Measurements from ENCODE around the gene CELA1. TPM values are rescaled to one million over a fixed set of nuclear protein-coding genes. Genes with fewer than 3 reads are reported as not detected.
A peak's percentile ranks its signal among the peaks of the same experiment; 100 is the strongest.
"Not testable (repeated sequence)": the region's sequence is repeated elsewhere in the genome, so short reads cannot be mapped to it uniquely, and the experiment has no call there.

The CELA1 gene
- total and polyA plus RNA-seq, 8 donors: not detected

DNA sequence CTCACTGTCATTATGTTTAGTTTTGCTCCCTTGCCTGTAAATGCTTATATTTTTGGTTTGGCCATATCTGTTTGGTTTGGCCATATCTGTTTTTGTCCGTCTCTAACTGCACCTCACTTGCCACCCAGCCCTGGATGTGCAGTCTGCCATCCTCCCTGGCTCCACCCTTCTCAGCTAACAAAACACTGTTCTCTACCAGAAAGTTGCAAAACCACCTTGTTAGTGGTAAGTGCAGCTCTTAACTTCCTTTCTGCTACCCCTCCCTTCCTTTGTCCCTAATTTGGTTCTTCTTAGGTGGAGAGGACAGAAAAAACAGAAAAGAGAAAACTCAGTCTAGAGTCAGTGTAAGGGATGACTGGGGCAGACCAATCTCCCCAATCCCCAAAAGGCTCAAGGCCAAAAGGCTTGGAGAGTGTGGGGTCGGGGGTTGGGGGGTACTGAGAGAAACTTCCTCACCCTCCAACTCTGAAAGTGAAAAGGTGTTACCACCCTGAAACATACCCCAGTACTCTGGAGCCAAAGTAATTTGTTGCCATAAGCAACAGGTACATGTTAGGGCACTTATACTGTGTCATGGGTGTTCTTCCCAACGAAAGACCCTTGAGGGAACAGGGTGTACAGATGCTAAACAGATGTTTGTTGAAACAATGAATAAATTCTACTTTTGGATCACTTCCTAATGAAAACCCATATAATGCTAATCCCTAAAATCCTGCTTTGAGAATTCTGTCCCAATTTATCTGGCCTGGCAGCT is 27.5 kb downstream of the CELA1 start:
- ATAC-seq (peak; percentile 88), DNase-seq (peak in 1 of 4 donors; percentile 54)
- no peak for TF ChIP-seq CTCF (IDR thresholded peaks at IDR 0.05)
- Histone ChIP-seq H3K27ac (peak overlapping the region in 1 of 2 donors; percentile 79), H3K4me3 (no peak overlapping the region), H3K27me3 (no peaks in the 10 kb centered on the region), H3K4me1 (peaks cover 0 to 53% of the 10 kb centered on the region in 2 donors), H3K9me3 (no peaks in the 10 kb centered on the region), H3K36me3 (peaks cover 0 to 7% of the 10 kb centered on the region in 2 donors)
- intact Hi-C loops (cut with DNase I): no loop called here

DNA sequence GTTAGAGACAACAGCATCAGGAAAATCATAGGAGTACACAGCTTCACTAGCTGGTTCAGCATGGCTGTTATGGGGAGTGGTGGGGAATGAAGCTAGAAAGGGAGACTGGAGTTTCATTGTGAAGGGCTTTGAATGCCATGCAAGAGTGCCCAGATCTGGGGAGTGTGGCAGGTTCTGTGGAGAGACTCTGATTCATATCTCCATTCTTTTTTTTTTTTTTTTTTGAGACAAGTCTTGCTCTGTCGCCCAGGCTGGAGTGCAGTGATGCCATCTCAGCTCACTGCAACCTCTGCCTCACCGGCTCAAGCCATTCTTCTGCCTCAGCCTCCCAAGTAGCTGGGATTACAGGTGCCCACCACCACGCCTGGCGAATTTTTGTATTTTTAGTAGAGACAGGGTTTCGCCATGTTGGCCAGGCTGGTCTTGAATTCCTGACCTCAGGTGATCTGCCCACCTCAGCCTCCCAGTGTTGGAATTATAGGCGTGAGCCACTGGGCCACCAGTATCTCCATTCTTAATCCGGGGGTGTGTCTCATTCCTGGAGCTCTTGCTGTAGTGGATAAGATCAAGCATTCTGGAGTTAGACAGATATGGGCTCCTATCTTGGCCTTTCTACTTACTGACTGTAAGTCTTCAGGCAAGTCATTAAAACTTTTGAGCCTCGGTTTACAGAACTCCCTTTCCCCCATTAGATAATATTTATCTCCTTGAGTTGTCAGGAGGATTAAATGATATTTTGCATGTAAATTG is 28.2 kb downstream of the CELA1 start:
- Histone ChIP-seq H3K27ac (peak overlapping the region in 1 of 2 donors; percentile 79), H3K4me1 (peaks cover 0 to 53% of the 10 kb centered on the region in 2 donors), H3K36me3 (peaks cover 0 to 13% of the 10 kb centered on the region in 2 donors)
- intact Hi-C loops (cut with DNase I); H3K9me3 ChIP-seq; H3K4me3 ChIP-seq; DNase-seq; H3K27me3 ChIP-seq: not testable (repeated sequence)
- ATAC-seq: peak; percentile 38

DNA sequence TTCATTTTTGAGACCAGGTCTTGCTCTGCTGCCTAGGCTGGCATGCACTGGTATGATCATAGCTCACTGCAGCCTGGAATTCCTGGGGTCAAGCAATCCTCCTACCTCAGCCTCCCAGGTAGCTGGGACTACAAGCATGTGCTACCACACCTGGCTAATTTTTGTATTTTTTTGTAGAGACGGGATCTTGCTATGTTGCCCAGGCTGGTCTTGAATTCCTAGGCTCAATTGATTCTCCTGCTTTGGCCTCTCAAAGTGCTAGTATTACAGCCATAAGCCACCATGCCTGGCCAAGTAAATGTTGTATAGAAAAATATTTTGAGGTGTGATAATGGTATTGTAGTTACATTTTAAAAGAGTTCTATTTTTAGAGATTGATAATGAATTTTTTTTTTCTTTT is 35.1 kb downstream of the CELA1 start:
- no peak for TF ChIP-seq CTCF (IDR thresholded peaks at IDR 0.05)
- Histone ChIP-seq H3K4me3 (no peak overlapping the region), H3K27ac (no peak overlapping the region), H3K9me3 (no peaks in the 10 kb centered on the region), H3K36me3 (peaks cover 0 to 55% of the 10 kb centered on the region in 2 donors), H3K27me3 (no peaks in the 10 kb centered on the region), H3K4me1 (peaks cover 0 to 20% of the 10 kb centered on the region in 2 donors)
- intact Hi-C loops (cut with DNase I): no loop called here
- DNase-seq: no peak
- no peak for ATAC-seq

DNA sequence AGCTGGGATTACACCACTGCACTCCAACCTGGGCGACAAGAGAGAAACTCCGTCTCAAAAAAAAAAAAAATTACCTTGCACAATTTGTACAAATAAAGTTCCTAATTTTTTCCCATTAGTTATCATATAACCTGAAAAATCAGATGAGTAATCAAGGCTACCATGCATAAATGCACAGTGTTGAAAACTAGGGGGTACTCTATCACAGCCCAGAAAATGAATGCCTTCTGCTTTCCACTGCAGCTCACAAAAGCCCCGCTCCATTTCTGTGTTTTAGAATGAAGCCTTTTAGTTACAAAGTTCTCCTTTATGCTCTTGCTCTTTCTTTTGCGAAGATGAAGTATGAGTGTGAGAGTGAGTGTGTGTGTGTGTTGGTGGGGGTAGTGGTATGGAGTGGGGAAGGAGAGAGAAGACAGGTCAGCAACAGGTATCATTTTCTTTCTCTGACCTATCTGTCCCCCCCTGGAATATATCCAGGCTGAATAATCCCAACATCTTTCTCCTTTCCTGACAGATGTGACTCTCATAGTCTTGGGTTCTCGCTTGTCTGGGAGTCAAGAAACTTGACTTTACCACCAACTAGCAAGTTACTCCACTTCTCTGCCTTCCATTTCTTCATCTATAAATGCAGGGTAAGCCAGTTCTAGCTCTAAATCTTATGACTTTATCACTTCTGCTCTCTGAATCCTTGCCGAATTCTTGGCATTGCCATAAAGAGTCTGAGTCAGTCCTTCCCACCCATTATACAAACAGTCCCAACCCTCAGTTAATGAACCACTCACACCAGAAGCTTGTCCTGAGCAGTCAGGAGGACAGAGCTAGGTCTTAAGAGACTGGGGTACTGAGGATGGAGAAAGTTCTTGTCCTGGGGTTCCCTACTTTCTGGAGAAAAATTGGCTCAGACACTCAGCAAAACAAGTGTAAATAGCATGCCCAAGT is 38.6 kb downstream of the CELA1 start:
- no peaks in the 10 kb centered on the region for H3K9me3 ChIP-seq
- intact Hi-C loops (cut with DNase I): no loop called here
- no peak for TF ChIP-seq CTCF (IDR thresholded peaks at IDR 0.05)
- H3K36me3 ChIP-seq: peaks cover 0 to 72% of the 10 kb centered on the region in 2 donors
- peaks cover 0 to 22% of the 10 kb centered on the region in 2 donors for H3K4me1 ChIP-seq
- no peak for DNase-seq
- H3K27ac ChIP-seq: peak overlapping the region; percentile 49 to 64
- H3K4me3 ChIP-seq: no peak overlapping the region
- peak; percentile 98 for ATAC-seq
- no peaks in the 10 kb centered on the region for H3K27me3 ChIP-seq

GRCh38 chr12:51306507-51306906 is 40.0 kb downstream of the CELA1 start:
- ATAC-seq: no peak
- Histone ChIP-seq H3K27ac (no peak overlapping the region), H3K9me3 (no peaks in the 10 kb centered on the region), H3K27me3 (no peaks in the 10 kb centered on the region), H3K36me3 (peaks cover 0 to 77% of the 10 kb centered on the region in 2 donors), H3K4me3 (no peak overlapping the region), H3K4me1 (peaks cover 0 to 22% of the 10 kb centered on the region in 2 donors)
- DNase-seq: no peak
- no peak for TF ChIP-seq CTCF (IDR thresholded peaks at IDR 0.05)
- intact Hi-C loops (cut with DNase I): no loop called here

DNA sequence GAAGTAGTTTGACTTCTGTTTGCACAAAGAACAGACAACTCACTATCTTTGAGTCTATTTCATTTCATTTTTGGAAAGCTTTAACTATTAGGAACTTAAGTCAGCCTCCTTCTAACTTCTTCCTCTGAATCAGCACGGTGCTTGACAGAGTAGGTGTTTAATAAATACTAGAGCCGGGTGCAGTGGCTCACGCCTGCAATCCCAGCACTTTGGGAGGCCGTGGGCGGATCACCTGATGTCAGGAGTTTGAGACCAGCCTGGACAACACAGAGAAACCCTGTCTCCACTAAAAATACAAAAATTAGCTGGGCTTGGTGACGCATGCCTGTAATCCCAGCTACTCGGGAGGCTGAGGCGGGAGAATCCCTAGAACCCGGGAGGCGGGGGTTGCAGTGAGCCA is 45.7 kb downstream of the CELA1 start:
- intact Hi-C loops (cut with DNase I); H3K27ac ChIP-seq; H3K9me3 ChIP-seq: not testable (repeated sequence)

More for the DNA sequence above, 45.7 kb downstream of the CELA1 start:
- not testable (repeated sequence) for ATAC-seq, DNase-seq, H3K4me1 ChIP-seq, H3K27me3 ChIP-seq, H3K4me3 ChIP-seq
- peaks cover 0 to 93% of the 10 kb centered on the region in 2 donors for H3K36me3 ChIP-seq
